Measurements from ENCODE around the gene GJB5. TPM values are rescaled to one million over a fixed set of nuclear protein-coding genes. Genes with fewer than 3 reads are reported as not detected.

Gene GJB5
- total and polyA plus RNA-seq, 10 of the 15 experiments (the other 5 are each of a cell fraction or from before 2014, with no cell fraction given), result not detected

- no peak overlapping the region for H3K4me3 ChIP-seq
- ChIA-PET SMC1A (ENCODE audit: uncharacterized antibody, unreplicated experiment) (no interaction called here), RAD21 (ENCODE audit: unreplicated experiment) (no interaction called here), CTCF (no interaction called here), POLR2A (no interaction called here)
- DNase-seq (ENCODE audit: low read depth, low spot score) (no peak), FAIRE-seq (no peak), ATAC-seq (no peak)
- no peak overlapping the region for H3K27ac ChIP-seq (ENCODE audit: control insufficient read depth, insufficient read depth)
- no peaks in the 10 kb centered on the region for H3K9me3 ChIP-seq (replicated peaks; ENCODE audit: control insufficient read depth, insufficient read depth, low read length)
- peaks cover 0 to 1% of the 10 kb centered on the region in 2 experiments; a peak in 2 of 4 replicates for H3K27me3 ChIP-seq (replicated peaks in 1 of 2; ENCODE audit: control insufficient read depth in 2 of 2, insufficient read depth in 2 of 2, low read length in 1 of 2)
- intact Hi-C loops (cut with micrococcal nuclease; ENCODE audit: unreplicated experiment) (no loop called here), in situ Hi-C loops (cut with MboI) (no loop called here)
- no peaks in the 10 kb centered on the region for H3K36me3 ChIP-seq (ENCODE audit: control insufficient read depth in 2 of 2, insufficient read depth in 2 of 2, low read length in 1 of 2)
- no peaks in the 10 kb centered on the region for H4K20me1 ChIP-seq (ENCODE audit: control insufficient read depth, insufficient read depth)
- 18% methylated on average over 6 of the region's 6 CpGs for WGBS (ENCODE audit: insufficient coverage, insufficient replicate concordance, low lambda C conversion rate, missing lambda C conversion rate)
- H3K4me2 ChIP-seq (ENCODE audit: control insufficient read depth, insufficient read depth), result no peak overlapping the region
- no peaks in the 10 kb centered on the region for H3K79me2 ChIP-seq (ENCODE audit: control insufficient read depth, insufficient read depth, low read length)
- H3K4me1 ChIP-seq (ENCODE audit: control insufficient read depth, insufficient read depth, low read length), result no peaks in the 10 kb centered on the region
- no peak overlapping the region for H3K9ac ChIP-seq (ENCODE audit: control insufficient read depth, insufficient read depth, low read length)
- H2AFZ ChIP-seq (ENCODE audit: control insufficient read depth, low read depth, low read length), result no peak overlapping the region
- BruUV-seq (replicated peaks), result no TSS peak
- TF ChIP-seq EP300 (IDR thresholded peaks at IDR 0.05; ENCODE audit: borderline replicate concordance in 1 of 2, control insufficient read depth in 1 of 2, low read depth in 2 of 2, low read length in 2 of 2), result no peak
- TF ChIP-seq SKIL (IDR thresholded peaks at IDR 0.05; ENCODE audit: low read depth, poor library complexity, severe bottlenecking), result no peak
- TF ChIP-seq SRF (IDR thresholded peaks at IDR 0.05; ENCODE audit: low read depth in 2 of 2, low read length in 2 of 2), result no peak
- TF ChIP-seq TCF12 (IDR thresholded peaks at IDR 0.05; ENCODE audit: low read depth, low read length), result no peak
- no peak for TF ChIP-seq ZBTB40 (IDR thresholded peaks at IDR 0.05; ENCODE audit: borderline replicate concordance)
- no peak for TF ChIP-seq ZNF384 (IDR thresholded peaks at IDR 0.05; ENCODE audit: borderline replicate concordance, low read depth, low read length)
- TF ChIP-seq SUPT20H (IDR thresholded peaks at IDR 0.05; ENCODE audit: borderline replicate concordance, control insufficient read depth, low read depth, low read length), result no peak
- no peak for TF ChIP-seq RCOR1 (conservative IDR thresholded peaks at IDR 0.05; ENCODE audit: low read depth, low read length)
- no peak for TF ChIP-seq CHD4 (IDR thresholded peaks at IDR 0.05)
- TF ChIP-seq HDGF (IDR thresholded peaks at IDR 0.05), result no peak
- TF ChIP-seq CBFB (IDR thresholded peaks at IDR 0.05; ENCODE audit: low read depth), result no peak
- TF ChIP-seq RB1 (IDR thresholded peaks at IDR 0.05; ENCODE audit: borderline replicate concordance), result no peak
- no peak for TF ChIP-seq PAX5 (IDR thresholded peaks at IDR 0.05; ENCODE audit: borderline replicate concordance, low read depth, low read length)
- no peak for TF ChIP-seq CBX3 (IDR thresholded peaks at IDR 0.05; ENCODE audit: borderline replicate concordance, low read depth)
- TF ChIP-seq IRF5 (IDR thresholded peaks at IDR 0.05; ENCODE audit: borderline replicate concordance), result no peak
Measured at GRCh38 chr1:34721646-34722355, 33.0 kb upstream of the GJB5 start.

Measured in GM12878 (cell line).